ENCODE measurements around the gene AAK1.

GRCh38 chr2:69642709-69643601 is 584 bp downstream of the AAK1 start:
- TF ChIP-seq CTCF (IDR thresholded peaks at IDR 0.05) (no peak), POLR2AphosphoS5 (IDR thresholded peaks at IDR 0.05; ENCODE audit: insufficient read depth in 1 of 2, low read depth in 1 of 2) (no peak)
